Measurements from ENCODE around the gene LIAS.

Gene LIAS

GRCh38 chr4:39458505-39459300, at the start of gene LIAS, which contains the start of gene RPL9 (continued):
- no peak for TF ChIP-seq REST (tag by site-specific recombination; IDR thresholded peaks at IDR 0.05)
- no peak for TF ChIP-seq ZNF776 (tag by site-specific recombination; IDR thresholded peaks at IDR 0.05; ENCODE audit: borderline replicate concordance)
- no peak for TF ChIP-seq ZNF792 (tag by site-specific recombination; IDR thresholded peaks at IDR 0.05)
- no peak for TF ChIP-seq ZNF560 (tag by site-specific recombination; IDR thresholded peaks at IDR 0.05; ENCODE audit: borderline replicate concordance)
- TF ChIP-seq ZNF529 (tag by site-specific recombination; IDR thresholded peaks at IDR 0.05; ENCODE audit: insufficient replicate concordance): no peak
- TF ChIP-seq ZNF561 (tag by site-specific recombination; IDR thresholded peaks at IDR 0.05; ENCODE audit: borderline replicate concordance): no peak
- TF ChIP-seq ZNF747 (tag by site-specific recombination; IDR thresholded peaks at IDR 0.05): no peak
- TF ChIP-seq ZNF266 (tag by site-specific recombination; IDR thresholded peaks at IDR 0.05; ENCODE audit: low read depth): no peak
- no peak for TF ChIP-seq ZNF623 (tag by site-specific recombination; IDR thresholded peaks at IDR 0.05)
- TF ChIP-seq PRDM2 (tag by site-specific recombination; IDR thresholded peaks at IDR 0.05; ENCODE audit: borderline replicate concordance): no peak
- 0 out of 2 replicates have a peak, but pooled peaks have one; percentile 19 for TF ChIP-seq GLI4 (tag by site-specific recombination; IDR thresholded peaks at IDR 0.05)
- TF ChIP-seq KLF10 (tag by site-specific recombination; IDR thresholded peaks at IDR 0.05): no peak
- no peak for TF ChIP-seq HOXC10 (CRISPR knock-in tag; IDR thresholded peaks at IDR 0.05)
- no peak for TF ChIP-seq REPIN1 (tag by site-specific recombination; IDR thresholded peaks at IDR 0.05; ENCODE audit: low read depth)
- no peak for TF ChIP-seq ZNF785 (tag by site-specific recombination; IDR thresholded peaks at IDR 0.05)
- TF ChIP-seq ZNF221 (tag by site-specific recombination; IDR thresholded peaks at IDR 0.05; ENCODE audit: borderline replicate concordance): no peak
- TF ChIP-seq ZNF311 (tag by site-specific recombination; IDR thresholded peaks at IDR 0.05; ENCODE audit: borderline replicate concordance): no peak
- TF ChIP-seq WT1 (tag by site-specific recombination; IDR thresholded peaks at IDR 0.05): no peak
- no peak for TF ChIP-seq SETDB1 (IDR thresholded peaks at IDR 0.05; ENCODE audit: insufficient read length, low read length)
- TF ChIP-seq ZNF677 (tag by site-specific recombination; IDR thresholded peaks at IDR 0.05): no peak
- no peak for TF ChIP-seq ZNF169 (tag by site-specific recombination; IDR thresholded peaks at IDR 0.05)
- peak; percentile 57; the same call in 1 of the 2 replicates for TF ChIP-seq ZNF2 (tag by site-specific recombination; IDR thresholded peaks at IDR 0.05)
- TF ChIP-seq ZBTB21 (tag by site-specific recombination; IDR thresholded peaks at IDR 0.05): peak; percentile 97
- TF ChIP-seq HOXA7 (CRISPR knock-in tag; IDR thresholded peaks at IDR 0.05; ENCODE audit: borderline replicate concordance): no peak
- TF ChIP-seq ZSCAN4 (tag by site-specific recombination; IDR thresholded peaks at IDR 0.05): no peak
- TF ChIP-seq ZNF510 (tag by site-specific recombination; IDR thresholded peaks at IDR 0.05; ENCODE audit: insufficient replicate concordance): no peak
- no peak for TF ChIP-seq ZNF548 (tag by site-specific recombination; IDR thresholded peaks at IDR 0.05)
- TF ChIP-seq ZNF335 (tag by site-specific recombination; conservative IDR thresholded peaks at IDR 0.05): no peak; the same call in 1 of the 2 replicates
- TF ChIP-seq GFI1B (tag by site-specific recombination; IDR thresholded peaks at IDR 0.05): no peak
- TF ChIP-seq KLF1 (tag by site-specific recombination; IDR thresholded peaks at IDR 0.05): no peak
- no peak for TF ChIP-seq ZNF544 (tag by site-specific recombination; IDR thresholded peaks at IDR 0.05)
